ENCODE data around the gene CFH. TPM values are rescaled to one million over a fixed set of nuclear protein-coding genes. Genes with fewer than 3 reads are reported as not detected.
"Not testable (repeated sequence)": the region's sequence is repeated elsewhere in the genome, so short reads cannot be mapped to it uniquely, and the experiment has no call there.

Gene CFH
- total RNA-seq, 4 donors from 2014 or later: 9.2 to 90.6 (median 43.8) TPM

DNA sequence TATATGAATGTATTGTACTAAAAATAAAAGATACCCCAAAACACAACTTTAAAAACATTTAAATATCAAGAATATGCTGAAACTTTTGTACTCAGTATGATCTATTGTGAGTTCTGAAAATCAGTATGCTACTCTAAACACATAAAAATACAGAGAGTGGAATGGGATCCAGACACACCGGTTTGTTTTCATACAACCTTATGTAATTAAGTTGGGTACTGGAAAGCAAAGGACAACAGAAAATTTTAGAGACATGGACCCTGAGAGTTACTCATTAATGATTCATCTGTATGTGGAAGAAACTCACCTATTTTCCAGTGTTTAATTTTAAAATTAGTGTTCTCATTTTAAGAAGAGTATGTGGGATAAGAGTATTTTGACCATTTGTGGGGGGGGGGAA is 121.9 kb downstream of the CFH start:
- H3K27me3 ChIP-seq: no peaks in the 10 kb centered on the region
- TF ChIP-seq POLR2A (IDR thresholded peaks at IDR 0.05): no peak
- TF ChIP-seq, protein P1, sequence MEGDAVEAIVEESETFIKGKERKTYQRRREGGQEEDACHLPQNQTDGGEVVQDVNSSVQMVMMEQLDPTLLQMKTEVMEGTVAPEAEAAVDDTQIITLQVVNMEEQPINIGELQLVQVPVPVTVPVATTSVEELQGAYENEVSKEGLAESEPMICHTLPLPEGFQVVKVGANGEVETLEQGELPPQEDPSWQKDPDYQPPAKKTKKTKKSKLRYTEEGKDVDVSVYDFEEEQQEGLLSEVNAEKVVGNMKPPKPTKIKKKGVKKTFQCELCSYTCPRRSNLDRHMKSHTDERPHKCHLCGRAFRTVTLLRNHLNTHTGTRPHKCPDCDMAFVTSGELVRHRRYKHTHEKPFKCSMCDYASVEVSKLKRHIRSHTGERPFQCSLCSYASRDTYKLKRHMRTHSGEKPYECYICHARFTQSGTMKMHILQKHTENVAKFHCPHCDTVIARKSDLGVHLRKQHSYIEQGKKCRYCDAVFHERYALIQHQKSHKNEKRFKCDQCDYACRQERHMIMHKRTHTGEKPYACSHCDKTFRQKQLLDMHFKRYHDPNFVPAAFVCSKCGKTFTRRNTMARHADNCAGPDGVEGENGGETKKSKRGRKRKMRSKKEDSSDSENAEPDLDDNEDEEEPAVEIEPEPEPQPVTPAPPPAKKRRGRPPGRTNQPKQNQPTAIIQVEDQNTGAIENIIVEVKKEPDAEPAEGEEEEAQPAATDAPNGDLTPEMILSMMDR (IDR thresholded peaks at IDR 0.05): no peak
- H3K36me3 ChIP-seq: no peaks in the 10 kb centered on the region
- no peaks in the 10 kb centered on the region for H3K4me1 ChIP-seq
- WGBS, 2 donors: 81 to 94% methylated on average over 1 of the region's 1 CpG
- intact Hi-C loops (cut with DNase I): no loop called here
- no peak overlapping the region for H3K4me3 ChIP-seq
- DNase-seq: no peak
- H3K27ac ChIP-seq: no peak overlapping the region
- H3K9me3 ChIP-seq: no peaks in the 10 kb centered on the region

DNA sequence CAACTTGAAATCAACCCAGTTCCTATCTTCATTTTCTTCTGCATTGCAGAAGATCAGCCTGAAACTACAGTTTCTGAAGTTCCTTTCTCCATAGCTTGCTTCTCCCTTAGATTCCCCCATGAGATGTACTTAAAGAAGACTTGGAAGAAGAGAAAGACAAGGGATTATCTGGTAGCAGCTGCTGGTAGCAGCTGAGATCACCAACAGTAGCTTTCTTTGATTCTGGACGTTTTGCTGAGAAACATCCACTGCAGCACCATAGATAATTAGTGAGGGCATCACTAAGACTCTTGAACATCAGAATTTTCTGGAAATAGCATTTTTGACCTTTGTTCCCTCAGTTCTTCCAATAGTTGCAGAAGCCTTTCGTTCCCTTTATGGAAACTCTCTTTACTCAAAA is 122.3 kb downstream of the CFH start:
- Histone ChIP-seq H3K4me1 (no peaks in the 10 kb centered on the region), H3K4me3 (no peak overlapping the region), H3K36me3 (no peaks in the 10 kb centered on the region), H3K27me3 (no peaks in the 10 kb centered on the region), H3K9me3 (no peaks in the 10 kb centered on the region), H3K27ac (no peak overlapping the region)
- TF ChIP-seq POLR2A (IDR thresholded peaks at IDR 0.05): no peak
- TF ChIP-seq, protein P1 (IDR thresholded peaks at IDR 0.05): no peak
- intact Hi-C loops (cut with DNase I): no loop called here
- 30 to 33% methylated on average over 2 of the region's 2 CpGs for WGBS, 2 donors
- DNase-seq: no peak

DNA sequence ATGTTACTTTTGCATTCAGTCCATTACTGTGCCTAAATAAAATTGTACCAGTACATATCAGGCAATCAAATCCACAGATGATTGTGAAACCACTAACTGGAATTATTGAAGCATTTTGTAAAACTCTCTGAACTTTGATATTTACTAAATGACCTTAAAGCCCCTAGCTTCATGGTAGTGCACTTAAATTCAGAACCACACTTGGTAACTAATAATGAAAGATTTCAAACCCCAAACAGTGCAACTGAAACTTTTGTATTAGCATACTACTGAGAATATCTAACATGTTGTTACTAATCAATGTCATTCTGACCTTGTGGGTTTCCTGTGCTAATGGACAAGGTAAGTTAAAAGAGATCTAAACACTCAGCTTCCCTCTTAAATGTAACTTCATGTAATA is 122.8 kb downstream of the CFH start, which contains the start of gene CFHR3:
Gene CFHR3, plus strand, starts transcription at position 238 of the 400 bp plus-strand sequence. Its CDS starts 47 bp downstream, at position 285.
- H3K4me3 ChIP-seq: no peak within 1 kb of the TSS
- H3K36me3 ChIP-seq: no peaks in the 10 kb centered on the region
- H3K4me1 ChIP-seq: no peaks in the 10 kb centered on the region
- intact Hi-C loops (cut with DNase I): no loop called here
- H3K27me3 ChIP-seq: no peaks in the 10 kb centered on the region
- H3K9me3 ChIP-seq: no peaks in the 10 kb centered on the region
- no peak for DNase-seq
- H3K27ac ChIP-seq: no peak within 1 kb of the TSS
- no peak for TF ChIP-seq POLR2A (IDR thresholded peaks at IDR 0.05)
- TF ChIP-seq, protein P1 (IDR thresholded peaks at IDR 0.05): no peak

DNA sequence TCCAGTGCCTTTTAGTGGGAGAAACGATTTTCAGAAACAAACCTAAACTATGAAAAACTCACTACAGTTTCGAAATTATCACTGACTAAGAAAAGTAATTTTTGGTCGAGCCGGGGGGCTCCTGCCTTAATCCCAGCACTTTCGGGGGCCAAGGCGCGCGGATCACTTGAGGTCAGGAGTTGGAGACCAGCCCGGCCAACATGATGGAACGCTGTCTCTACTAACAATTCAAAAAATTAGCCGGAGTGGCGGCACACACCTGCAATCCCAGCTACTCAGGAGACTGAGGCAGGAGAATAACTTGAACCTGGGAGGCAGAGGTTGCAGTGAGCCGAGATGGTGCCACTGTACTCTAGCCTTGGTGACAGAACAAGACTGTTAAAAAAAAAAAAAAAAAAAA is 125.8 kb downstream of the CFH start:
- no peaks in the 10 kb centered on the region for H3K27me3 ChIP-seq
- H3K27ac ChIP-seq: no peak overlapping the region
- TF ChIP-seq, protein P1 (IDR thresholded peaks at IDR 0.05): no peak
- TF ChIP-seq POLR2A (IDR thresholded peaks at IDR 0.05): no peak
- no peak for DNase-seq
- no peaks in the 10 kb centered on the region for H3K36me3 ChIP-seq
- intact Hi-C loops (cut with DNase I): no loop called here
- no peaks in the 10 kb centered on the region for H3K9me3 ChIP-seq
- no peaks in the 10 kb centered on the region for H3K4me1 ChIP-seq
- 78 to 81% methylated on average over 12 to 13 of the region's 13 CpGs for WGBS, 2 donors
- no peak overlapping the region for H3K4me3 ChIP-seq

DNA sequence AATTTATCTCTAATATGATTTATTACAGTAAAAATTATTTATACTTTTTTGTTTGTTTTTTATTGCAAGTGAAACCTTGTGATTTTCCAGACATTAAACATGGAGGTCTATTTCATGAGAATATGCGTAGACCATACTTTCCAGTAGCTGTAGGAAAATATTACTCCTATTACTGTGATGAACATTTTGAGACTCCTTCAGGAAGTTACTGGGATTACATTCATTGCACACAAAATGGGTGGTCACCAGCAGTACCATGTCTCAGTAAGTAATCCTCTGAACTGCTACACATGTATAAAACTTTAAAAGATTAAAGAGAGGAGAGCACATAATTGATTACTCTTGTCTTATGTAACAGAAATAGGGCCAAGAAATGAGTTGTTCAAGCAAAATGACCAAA is 127.2 kb downstream of the CFH start:
- 90 to 92% methylated on average over 1 of the region's 1 CpG for WGBS, 2 donors
- Histone ChIP-seq H3K4me1 (no peaks in the 10 kb centered on the region), H3K4me3 (no peak overlapping the region), H3K27me3 (no peaks in the 10 kb centered on the region), H3K27ac (no peak overlapping the region), H3K36me3 (no peaks in the 10 kb centered on the region), H3K9me3 (no peaks in the 10 kb centered on the region)
- intact Hi-C loops (cut with DNase I): no loop called here
- DNase-seq: no peak
- TF ChIP-seq, protein P1 (IDR thresholded peaks at IDR 0.05): no peak
- TF ChIP-seq POLR2A (IDR thresholded peaks at IDR 0.05): no peak

DNA sequence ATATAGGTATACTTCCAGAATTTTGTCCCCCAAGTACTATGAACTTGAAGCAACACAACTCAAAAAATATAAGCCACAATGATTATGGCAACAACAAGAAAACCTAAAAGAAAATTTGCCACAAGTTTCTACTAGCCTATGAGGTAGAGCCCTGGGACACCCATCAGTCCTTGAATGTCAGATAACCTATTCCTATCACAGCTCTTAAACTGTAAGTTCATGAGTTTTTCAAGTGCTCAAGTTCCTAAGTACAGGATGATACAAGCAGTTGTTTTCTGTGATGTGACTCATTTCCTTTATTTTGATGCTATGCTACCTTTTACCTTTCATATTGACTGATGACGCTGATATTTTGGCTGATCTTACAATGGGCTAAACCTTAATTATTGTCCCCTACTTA is 139.4 kb downstream of the CFH start:
- H3K4me3 ChIP-seq; H3K4me1 ChIP-seq; intact Hi-C loops (cut with DNase I); H3K27ac ChIP-seq; H3K36me3 ChIP-seq; H3K27me3 ChIP-seq; H3K9me3 ChIP-seq; DNase-seq: not testable (repeated sequence)
- WGBS, 2 donors: 79% methylated on average over 1 of the region's 1 CpG; no CpG with 5 or more reads in 1 of the 2 donors

DNA sequence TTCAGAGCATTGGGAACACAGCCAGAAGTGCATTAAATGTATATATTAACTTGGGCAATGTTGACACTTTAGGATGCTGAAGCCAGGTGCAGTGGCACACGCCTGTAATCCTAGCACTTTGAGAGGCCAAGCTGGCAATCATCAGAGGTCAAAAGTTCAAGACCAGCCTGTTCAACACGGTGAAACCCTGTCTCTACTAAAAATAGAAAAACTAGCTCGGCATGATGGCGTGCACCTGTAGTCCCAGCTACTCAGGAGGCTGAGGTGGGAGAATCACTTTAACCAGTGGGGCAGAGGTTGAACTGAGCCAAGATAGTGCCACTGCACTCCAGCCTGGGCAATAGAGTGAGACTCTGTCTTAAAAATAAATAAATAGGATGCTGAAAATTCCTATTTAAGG is 142.3 kb downstream of the CFH start:
- H3K4me3 ChIP-seq; intact Hi-C loops (cut with DNase I): not testable (repeated sequence)
- WGBS, 2 donors: 23 to 28% methylated on average over 4 of the region's 4 CpGs

More for the DNA sequence above, 142.3 kb downstream of the CFH start:
- DNase-seq, H3K4me1 ChIP-seq, H3K9me3 ChIP-seq, H3K36me3 ChIP-seq, H3K27ac ChIP-seq, H3K27me3 ChIP-seq: not testable (repeated sequence)

Data from esophagus squamous epithelium (tissue), 5 donors.